HEK293 (cell line): ENCODE results near the gene PRSS22.
"Not testable (repeated sequence)": the region's sequence is repeated elsewhere in the genome, so short reads cannot be mapped to it uniquely, and the experiment has no call there.

Source experiments
- CTCF ChIA-PET: fragments of 350-600 bp; formaldehyde crosslinking; extraction: SDS; loops from one replicate; lab custom pipeline; 2021; ENCODE audit warnings: antibody characterized with exemption; lab: Yijun Ruan, JAX
- POLR2A ChIA-PET: fragments of 300-600 bp; formaldehyde crosslinking; extraction: SDS; loops from one replicate; lab custom pipeline; 2020; ENCODE audit warnings: antibody characterized with exemption, inconsistent platforms; lab: Yijun Ruan, JAX
- H3K27ac ChIP-seq: fragments of 200-500 bp; sonication (Bioruptor generic); 2 replicates; pipeline ENCODE4 v1.5.1; 2014; ENCODE audit warnings: low read depth, low read length, control low read depth, inconsistent platforms; ENCODE audit errors: extremely low read depth
- H3K36me3 ChIP-seq, 2 experiments: fragments of 200-500 bp in 1 of 2; sonication (Bioruptor generic) in 1 of 2; 1 replicate in 1 of 2; 2 replicates in 1 of 2; pipeline ENCODE4 v1.5.1; 2014 to 2017; ENCODE audit warnings: inconsistent platforms in 2 of 2, low read length in 2 of 2; ENCODE audit not compliant: control insufficient read depth in 2 of 2, insufficient read depth in 1 of 2
- H3K4me1 ChIP-seq: fragments of 200-500 bp; sonication (Bioruptor generic); 2 replicates; pipeline ENCODE4 v1.5.1; 2014; ENCODE audit warnings: mild to moderate bottlenecking, low read length, inconsistent platforms; ENCODE audit not compliant: control insufficient read depth, insufficient read depth
- H3K4me3 ChIP-seq: 2 replicates; pipeline ENCODE4 v1.5.1; 2011; ENCODE audit warnings: low read depth, mild to moderate bottlenecking, control low read depth, low read length, moderate library complexity
- H3K9me3 ChIP-seq: fragments of 200-500 bp; sonication (Bioruptor generic); 2 replicates; pipeline ENCODE4 v1.5.1; 2014; ENCODE audit warnings: low read depth, low read length, inconsistent platforms; ENCODE audit not compliant: control insufficient read depth, insufficient read depth
- ATF2 ChIP-seq: fragments of 450-650 bp; formaldehyde crosslinking; IDR thresholded peaks from 2 replicates; pipeline ENCODE4 v1.5.1; 2016; ENCODE audit warnings: missing biosample characterization, missing genetic modification characterization, low read depth
- BCL11A ChIP-seq: fragments of 450-650 bp; formaldehyde crosslinking; IDR thresholded peaks from 2 replicates; pipeline ENCODE4 v1.5.1; 2016; ENCODE audit warnings: low read depth, missing biosample characterization, missing genetic modification characterization
- EGR2 ChIP-seq: fragments of 450-650 bp; formaldehyde crosslinking; IDR thresholded peaks from 2 replicates; pipeline ENCODE4 v1.5.1; 2016; ENCODE audit warnings: low read depth, missing biosample characterization, missing genetic modification characterization
- GLIS1 ChIP-seq: fragments of 450-650 bp; formaldehyde crosslinking; IDR thresholded peaks from 2 replicates; pipeline ENCODE4 v1.5.1; 2016; ENCODE audit warnings: missing biosample characterization, missing genetic modification characterization
- PBX3 ChIP-seq: sonication (generic); formaldehyde crosslinking; IDR thresholded peaks from 2 replicates; pipeline ENCODE4 v1.8.1; 2022; ENCODE audit warnings: mild to moderate bottlenecking, moderate library complexity, missing genetic modification reagents
- PRDM1 ChIP-seq: fragments of 450-650 bp; formaldehyde crosslinking; IDR thresholded peaks from 2 replicates; pipeline ENCODE4; 2016; ENCODE audit warnings: missing biosample characterization, missing genetic modification characterization
- PRDM4 ChIP-seq: fragments of 450-650 bp; formaldehyde crosslinking; IDR thresholded peaks from 2 replicates; pipeline ENCODE4 v1.5.1; 2017; ENCODE audit warnings: missing biosample characterization, missing genetic modification characterization
- SP7 ChIP-seq: fragments of 450-650 bp; formaldehyde crosslinking; IDR thresholded peaks from 2 replicates; pipeline ENCODE4 v1.5.1; 2016; ENCODE audit warnings: missing biosample characterization, missing genetic modification characterization
- ZBTB49 ChIP-seq: fragments of 450-650 bp; formaldehyde crosslinking; IDR thresholded peaks from 2 replicates; pipeline ENCODE4 v1.5.1; 2016; ENCODE audit warnings: missing biosample characterization, missing genetic modification characterization, low read depth
- ZNF18 ChIP-seq: fragments of 450-650 bp; formaldehyde crosslinking; IDR thresholded peaks from 2 replicates; pipeline ENCODE4 v1.5.1; 2016; ENCODE audit warnings: missing biosample characterization, missing genetic modification characterization
- ZNF2 ChIP-seq: fragments of 450-650 bp; formaldehyde crosslinking; IDR thresholded peaks from 2 replicates; pipeline ENCODE4 v1.5.1; 2016; ENCODE audit warnings: missing biosample characterization, missing genetic modification characterization
- ZNF223 ChIP-seq: fragments of 450-650 bp; formaldehyde crosslinking; IDR thresholded peaks from 2 replicates; pipeline ENCODE4 v1.5.1; 2016; ENCODE audit warnings: missing biosample characterization, missing genetic modification characterization
- ZNF335 ChIP-seq: fragments of 450-650 bp; formaldehyde crosslinking; conservative IDR thresholded peaks from 2 replicates; pipeline ENCODE4 v1.5.1; 2016; ENCODE audit warnings: missing biosample characterization, missing genetic modification characterization
- ZNF366 ChIP-seq: fragments of 450-650 bp; formaldehyde crosslinking; conservative IDR thresholded peaks from 2 replicates; pipeline ENCODE4 v1.5.1; 2016; ENCODE audit warnings: missing biosample characterization, missing genetic modification characterization
- ZNF416 ChIP-seq: fragments of 450-650 bp; formaldehyde crosslinking; IDR thresholded peaks from 2 replicates; pipeline ENCODE4 v1.5.1; 2016; ENCODE audit warnings: missing biosample characterization, missing genetic modification characterization
- ZNF433 ChIP-seq: fragments of 450-650 bp; formaldehyde crosslinking; IDR thresholded peaks from 2 replicates; pipeline ENCODE4 v1.5.1; 2016; ENCODE audit warnings: missing biosample characterization, missing genetic modification characterization, low read depth
- ZNF560 ChIP-seq: fragments of 450-650 bp; formaldehyde crosslinking; IDR thresholded peaks from 2 replicates; pipeline ENCODE4 v1.5.1; 2017; ENCODE audit warnings: missing biosample characterization, missing genetic modification characterization, borderline replicate concordance
- ZNF600 ChIP-seq: fragments of 450-650 bp; formaldehyde crosslinking; IDR thresholded peaks from 2 replicates; pipeline ENCODE4 v1.5.1; 2016; ENCODE audit warnings: missing biosample characterization, missing genetic modification characterization
- ZNF654 ChIP-seq: fragments of 450-650 bp; formaldehyde crosslinking; IDR thresholded peaks from 2 replicates; pipeline ENCODE4 v1.5.1; 2016; ENCODE audit warnings: low read depth, missing biosample characterization, missing genetic modification characterization
- ZNF660 ChIP-seq: fragments of 450-650 bp; IDR thresholded peaks from 2 replicates; pipeline ENCODE4 v1.5.1; 2018; ENCODE audit warnings: missing biosample characterization, mild to moderate bottlenecking, missing genetic modification characterization
- ZNF768 ChIP-seq: fragments of 450-650 bp; formaldehyde crosslinking; IDR thresholded peaks from 2 replicates; pipeline ENCODE4 v1.5.1; 2018; ENCODE audit warnings: missing biosample characterization, mild to moderate bottlenecking, missing genetic modification characterization
- ZSCAN30 ChIP-seq: fragments of 450-650 bp; IDR thresholded peaks from 2 replicates; pipeline ENCODE4 v1.5.1; 2018; ENCODE audit warnings: missing biosample characterization, mild to moderate bottlenecking, missing genetic modification characterization, moderate library complexity

Gene PRSS22

GRCh38 chr16:2857451-2858244 lies at the start of gene PRSS22:
Gene PRSS22, minus strand, starts transcription at chr16:2858170. Its CDS starts 66 bp downstream, at chr16:2858104.
- POLR2A ChIA-PET: no interaction called here
- Histone ChIP-seq H3K4me3 (no peak within 1 kb of the TSS), H3K9me3 (no peaks in the 10 kb centered on the region), H3K27ac (no peak within 1 kb of the TSS), H3K36me3 (no peaks in the 10 kb centered on the region), H3K4me1 (no peaks in the 10 kb centered on the region)
- CTCF ChIA-PET: interaction anchor here (0.9 kb wide), 2 partner anchors 15 to 83 kb away, joined by 3 read pairs; no protein-coding TSS in a partner anchor
- TF ChIP-seq ZNF433 (tag by site-specific recombination): no peak
- TF ChIP-seq ZNF600 (tag by site-specific recombination): 0 out of 2 replicates have a peak, but pooled peaks have one; percentile 35
- TF ChIP-seq PRDM4 (tag by site-specific recombination): peak; percentile 84
- no peak for TF ChIP-seq ZNF768 (tag by site-specific recombination)
- 0 out of 2 replicates have a peak, but pooled peaks have one; percentile 19 for TF ChIP-seq ZNF223 (tag by site-specific recombination)
- peak; percentile 46 for TF ChIP-seq EGR2 (tag by site-specific recombination)
- no peak for TF ChIP-seq ZNF416 (tag by site-specific recombination)
- TF ChIP-seq ZSCAN30: no peak
- no peak for TF ChIP-seq ZNF660 (tag by site-specific recombination)
- no peak for TF ChIP-seq PBX3 (CRISPR knock-in tag)
- TF ChIP-seq ZNF366 (tag by site-specific recombination): peak; percentile 91
- TF ChIP-seq ZNF560 (tag by site-specific recombination): no peak
- no peak for TF ChIP-seq ZBTB49
- TF ChIP-seq BCL11A (tag by site-specific recombination): no peak
- TF ChIP-seq GLIS1 (tag by site-specific recombination): peak; percentile 44; the same call in 1 of the 2 replicates

- POLR2A ChIA-PET: interaction anchor here (0.7 to 1.0 kb wide), 2 partner anchors 24 to 31 kb away, joined by 3 to 4 read pairs; partner anchors contain the start of gene FLYWCH2
- not testable (repeated sequence) for H3K4me1 ChIP-seq, H3K36me3 ChIP-seq, H3K27ac ChIP-seq, H3K9me3 ChIP-seq, H3K4me3 ChIP-seq
- CTCF ChIA-PET: interaction anchor here (0.7 to 1.8 kb wide), 16 partner anchors 9 to 187 kb away, joined by 3 to 11 read pairs (median 5); partner anchors contain the start of gene FLYWCH2
- 0 out of 2 replicates have a peak, but pooled peaks have one; percentile 42 for TF ChIP-seq PRDM1 (tag by site-specific recombination)
- TF ChIP-seq ZNF335: 0 out of 2 replicates have a peak, but pooled peaks have one; percentile 31
- 0 out of 2 replicates have a peak, but pooled peaks have one; percentile 25 for TF ChIP-seq SP7 (tag by site-specific recombination)
- TF ChIP-seq ZNF654 (tag by site-specific recombination): peak; percentile 55
- TF ChIP-seq ZNF18 (tag by site-specific recombination): peak; percentile 56; the same call in 1 of the 2 replicates
- peak; percentile 65; the same call in 1 of the 2 replicates for TF ChIP-seq ZNF2 (tag by site-specific recombination)
- peak; percentile 74 for TF ChIP-seq ATF2 (tag by site-specific recombination)
Observed at GRCh38 chr16:2907084-2907753, 49.2 kb upstream of the PRSS22 start.
